ENCODE measurements around the gene SPECC1. TPM values are rescaled to one million over a fixed set of nuclear protein-coding genes. Genes with fewer than 3 reads are reported as not detected.

The SPECC1 gene
- total RNA-seq, 1 experiment from 2014 or later = 103 TPM

- TF ChIP-seq CTCF (IDR thresholded peaks at IDR 0.05) = no peak; the same call in none of the 2 replicates
- no peak for TF ChIP-seq KAT7 (CRISPR knock-in tag; IDR thresholded peaks at IDR 0.05; ENCODE audit: borderline replicate concordance)
- TF ChIP-seq SOX15 (CRISPR knock-in tag; IDR thresholded peaks at IDR 0.05) = no peak
- TF ChIP-seq ZNF532 (CRISPR knock-in tag; IDR thresholded peaks at IDR 0.05; ENCODE audit: borderline replicate concordance) = no peak
- TF ChIP-seq ZNF671 (CRISPR knock-in tag; IDR thresholded peaks at IDR 0.05) = no peak
- no peak for TF ChIP-seq ZNF425 (CRISPR knock-in tag; conservative IDR thresholded peaks at IDR 0.05)
- TF ChIP-seq OVOL2 (CRISPR knock-in tag; IDR thresholded peaks at IDR 0.05; ENCODE audit: borderline replicate concordance) = no peak
- TF ChIP-seq ARID4B (CRISPR knock-in tag; IDR thresholded peaks at IDR 0.05; ENCODE audit: borderline replicate concordance) = peak; percentile 45; the same call in 1 of the 2 replicates
- peak; percentile 91 for TF ChIP-seq HMGXB4 (CRISPR knock-in tag; IDR thresholded peaks at IDR 0.05)
- peak; percentile 71 for TF ChIP-seq MAX (CRISPR knock-in tag; IDR thresholded peaks at IDR 0.05)
- no peak for TF ChIP-seq ZNF232 (CRISPR knock-in tag; IDR thresholded peaks at IDR 0.05)
- TF ChIP-seq ZNF512 (CRISPR knock-in tag; IDR thresholded peaks at IDR 0.05; ENCODE audit: borderline replicate concordance) = no peak
- no peak for TF ChIP-seq ZBTB21 (CRISPR knock-in tag; IDR thresholded peaks at IDR 0.05; ENCODE audit: borderline replicate concordance)
- peak; percentile 42; the same call in 1 of the 2 replicates for TF ChIP-seq IRF2 (CRISPR knock-in tag; IDR thresholded peaks at IDR 0.05; ENCODE audit: borderline replicate concordance, low read depth)
- no peak for TF ChIP-seq ATF6 (CRISPR knock-in tag; IDR thresholded peaks at IDR 0.05)
- 0 out of 2 replicates have a peak, but pooled peaks have one; percentile 43 for TF ChIP-seq ZNF219 (CRISPR knock-in tag; IDR thresholded peaks at IDR 0.05; ENCODE audit: borderline replicate concordance)
Observed at GRCh38 chr17:20009302-20010098, at the start of gene SPECC1 (continued).
